ENCODE measurements around the gene SKA1.

Gene SKA1

DNA sequence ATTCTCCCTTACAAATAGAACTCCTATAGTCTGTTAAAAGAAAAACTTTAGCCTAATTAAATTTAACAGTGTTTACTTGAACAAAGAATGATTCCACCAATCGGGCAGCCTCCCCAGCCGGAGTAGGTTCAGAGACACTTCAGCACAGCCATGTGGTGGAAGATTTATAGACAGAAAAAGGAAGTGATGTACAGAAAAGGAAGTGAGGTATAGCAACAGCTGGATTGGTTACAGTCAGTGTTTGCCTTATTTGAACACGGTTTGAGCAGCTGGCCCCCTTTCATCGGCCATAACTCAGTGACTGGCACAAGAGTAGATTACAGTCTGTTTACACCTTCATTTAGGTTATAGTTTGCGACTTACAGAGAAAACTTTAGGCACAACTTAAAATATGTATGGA is 2.1 kb upstream of the SKA1 start:
- H3K4me1 ChIP-seq = peaks cover 0 to 12% (median 7%) of the 10 kb centered on the region in 4 donors
- H3K9me3 ChIP-seq = peaks cover 0 to 14% (median 0%) of the 10 kb centered on the region in 3 donors
- no peaks in the 10 kb centered on the region for H3K27me3 ChIP-seq
- intact Hi-C loops (cut with DNase I; ENCODE audit: low total_unique reads) = loop anchor here (5.0 to 10.0 kb wide), 3 partner anchors 80 to 878 kb away; partner anchors contain the start of genes ACAA2 and RPL17
- no peak overlapping the region for H3K4me3 ChIP-seq
- H3K36me3 ChIP-seq = no peaks in the 10 kb centered on the region
- no peak overlapping the region for H3K27ac ChIP-seq
- DNase-seq = no peak
- TF ChIP-seq, protein P1, sequence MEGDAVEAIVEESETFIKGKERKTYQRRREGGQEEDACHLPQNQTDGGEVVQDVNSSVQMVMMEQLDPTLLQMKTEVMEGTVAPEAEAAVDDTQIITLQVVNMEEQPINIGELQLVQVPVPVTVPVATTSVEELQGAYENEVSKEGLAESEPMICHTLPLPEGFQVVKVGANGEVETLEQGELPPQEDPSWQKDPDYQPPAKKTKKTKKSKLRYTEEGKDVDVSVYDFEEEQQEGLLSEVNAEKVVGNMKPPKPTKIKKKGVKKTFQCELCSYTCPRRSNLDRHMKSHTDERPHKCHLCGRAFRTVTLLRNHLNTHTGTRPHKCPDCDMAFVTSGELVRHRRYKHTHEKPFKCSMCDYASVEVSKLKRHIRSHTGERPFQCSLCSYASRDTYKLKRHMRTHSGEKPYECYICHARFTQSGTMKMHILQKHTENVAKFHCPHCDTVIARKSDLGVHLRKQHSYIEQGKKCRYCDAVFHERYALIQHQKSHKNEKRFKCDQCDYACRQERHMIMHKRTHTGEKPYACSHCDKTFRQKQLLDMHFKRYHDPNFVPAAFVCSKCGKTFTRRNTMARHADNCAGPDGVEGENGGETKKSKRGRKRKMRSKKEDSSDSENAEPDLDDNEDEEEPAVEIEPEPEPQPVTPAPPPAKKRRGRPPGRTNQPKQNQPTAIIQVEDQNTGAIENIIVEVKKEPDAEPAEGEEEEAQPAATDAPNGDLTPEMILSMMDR (IDR thresholded peaks at IDR 0.05) = no peak

DNA sequence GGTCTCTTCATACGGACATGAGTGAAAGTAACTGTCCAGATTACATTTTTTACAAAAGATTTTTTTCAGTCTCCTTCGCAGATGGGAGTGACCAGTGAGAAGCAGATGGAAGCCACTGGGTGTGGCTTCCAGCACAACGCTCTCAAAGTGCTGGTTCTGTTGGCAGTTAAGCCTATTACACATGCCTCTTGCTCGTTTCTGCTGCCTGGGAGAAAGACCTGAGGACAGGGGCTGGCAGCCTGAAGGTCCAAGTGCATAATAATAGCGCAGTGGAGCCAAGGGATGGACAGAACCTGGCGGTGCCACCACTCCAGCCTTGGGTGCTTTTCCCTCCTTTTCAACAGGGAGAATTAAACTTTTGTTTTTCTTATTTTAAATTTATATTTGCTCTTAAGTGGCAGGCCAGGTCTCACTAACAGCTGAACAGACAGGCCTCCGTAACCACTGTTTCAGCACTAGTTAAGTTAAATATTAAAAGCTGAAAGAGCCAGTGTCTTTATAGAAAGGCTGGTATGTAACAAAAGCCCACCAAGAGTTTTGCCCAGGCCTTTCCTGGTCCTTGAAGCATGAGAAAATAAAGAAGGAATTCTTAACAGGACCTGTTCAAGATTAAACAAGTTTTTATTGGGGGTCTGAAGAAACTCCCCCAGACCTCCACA is 1.2 kb upstream of the SKA1 start:
- H3K4me1 ChIP-seq = peaks cover 0 to 12% (median 7%) of the 10 kb centered on the region in 4 donors
- peak overlapping the region in 1 of 2 donors; percentile 45 for H3K4me3 ChIP-seq
- no peak overlapping the region for H3K27ac ChIP-seq
- no peak for DNase-seq
- H3K27me3 ChIP-seq = no peaks in the 10 kb centered on the region
- TF ChIP-seq, protein P1 (IDR thresholded peaks at IDR 0.05) = no peak
- no peaks in the 10 kb centered on the region for H3K36me3 ChIP-seq
- intact Hi-C loops (cut with DNase I; ENCODE audit: low total_unique reads) = loop anchor here (5.0 to 10.0 kb wide), 3 partner anchors 81 to 879 kb away; partner anchors contain the start of genes ACAA2 and RPL17
- H3K9me3 ChIP-seq = peaks cover 0 to 12% (median 0%) of the 10 kb centered on the region in 3 donors

DNA sequence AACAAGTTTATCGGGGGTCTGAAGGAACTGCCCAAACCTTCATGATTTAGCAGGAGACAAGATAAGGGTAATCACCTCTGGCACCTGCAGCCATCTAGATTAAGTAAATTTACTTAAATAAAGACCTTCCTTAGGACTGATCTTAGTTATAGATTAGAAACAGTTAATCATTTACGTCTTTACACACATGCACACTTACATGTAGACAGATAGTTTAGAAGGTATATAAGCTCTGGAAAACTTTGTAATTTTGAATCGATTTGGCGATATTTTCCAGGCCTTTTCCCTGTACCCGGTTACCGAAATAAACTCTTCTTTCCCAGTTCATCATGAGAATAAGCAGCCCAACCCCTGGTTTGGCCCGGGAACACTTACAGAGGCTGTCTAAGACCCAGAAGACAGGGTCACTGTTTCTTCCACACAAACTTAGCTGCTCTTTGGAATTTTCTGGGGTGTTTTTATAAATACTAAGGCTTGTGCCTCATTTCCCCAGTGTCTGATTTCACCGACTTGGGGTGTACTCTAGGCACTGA is 560 bp upstream of the SKA1 start:
- no peak for DNase-seq
- intact Hi-C loops (cut with DNase I; ENCODE audit: low total_unique reads) = loop anchor here (5.0 to 10.0 kb wide), 3 partner anchors 82 to 879 kb away; partner anchors contain the start of genes ACAA2 and RPL17
- no peaks in the 10 kb centered on the region for H3K27me3 ChIP-seq
- peaks cover 0 to 12% (median 7%) of the 10 kb centered on the region in 4 donors for H3K4me1 ChIP-seq
- H3K36me3 ChIP-seq = no peaks in the 10 kb centered on the region
- H3K27ac ChIP-seq = peak overlapping the region; percentile 56 to 77
- peaks cover 0 to 10% (median 0%) of the 10 kb centered on the region in 3 donors for H3K9me3 ChIP-seq
- H3K4me3 ChIP-seq = peak overlapping the region; percentile 45 to 59
- TF ChIP-seq, protein P1 (IDR thresholded peaks at IDR 0.05) = no peak

DNA sequence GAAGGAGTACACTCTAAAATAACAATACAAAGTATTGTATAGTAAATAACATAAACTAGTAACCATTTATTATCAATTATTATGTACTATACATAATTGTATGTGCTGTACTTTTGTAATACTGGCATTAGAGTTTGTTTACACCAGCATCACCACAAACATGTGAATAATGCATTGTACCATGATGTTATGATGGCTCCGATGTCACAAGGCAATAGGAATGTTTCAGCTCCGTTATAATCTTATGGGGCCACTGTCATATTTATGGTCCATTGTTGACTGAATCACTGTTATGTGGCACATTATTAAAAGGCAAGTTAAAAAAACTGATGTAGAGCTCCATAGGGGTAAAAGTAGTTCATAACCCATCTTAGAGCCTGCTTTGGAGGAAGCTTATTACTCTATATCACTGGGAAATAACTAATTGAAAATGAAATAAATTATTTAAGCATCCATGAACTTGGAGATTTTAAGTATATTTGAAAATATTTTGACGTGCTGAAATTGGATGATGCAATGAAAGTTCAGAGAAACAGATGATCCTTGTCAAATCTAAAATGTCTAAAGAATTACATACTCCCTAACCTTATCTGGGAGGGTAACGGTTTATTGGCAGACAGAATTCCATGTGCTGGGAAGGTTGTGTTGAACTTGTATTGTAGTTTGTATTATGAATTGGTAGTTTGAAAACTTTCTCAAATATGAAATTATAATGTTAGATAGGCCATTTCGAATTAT is 2.4 kb downstream of the SKA1 start:
- no peaks in the 10 kb centered on the region for H3K9me3 ChIP-seq
- no peak overlapping the region for H3K4me3 ChIP-seq
- intact Hi-C loops (cut with DNase I; ENCODE audit: low total_unique reads) = loop anchor here (10.0 kb wide), 2 partner anchors 562 to 882 kb away; partner anchors contain the start of genes ACAA2 and RPL17
- H3K4me1 ChIP-seq = peaks cover 0 to 12% (median 7%) of the 10 kb centered on the region in 4 donors
- no peak for DNase-seq
- H3K27me3 ChIP-seq = no peaks in the 10 kb centered on the region
- TF ChIP-seq, protein P1 (IDR thresholded peaks at IDR 0.05) = no peak
- no peak overlapping the region for H3K27ac ChIP-seq
- no peaks in the 10 kb centered on the region for H3K36me3 ChIP-seq

DNA sequence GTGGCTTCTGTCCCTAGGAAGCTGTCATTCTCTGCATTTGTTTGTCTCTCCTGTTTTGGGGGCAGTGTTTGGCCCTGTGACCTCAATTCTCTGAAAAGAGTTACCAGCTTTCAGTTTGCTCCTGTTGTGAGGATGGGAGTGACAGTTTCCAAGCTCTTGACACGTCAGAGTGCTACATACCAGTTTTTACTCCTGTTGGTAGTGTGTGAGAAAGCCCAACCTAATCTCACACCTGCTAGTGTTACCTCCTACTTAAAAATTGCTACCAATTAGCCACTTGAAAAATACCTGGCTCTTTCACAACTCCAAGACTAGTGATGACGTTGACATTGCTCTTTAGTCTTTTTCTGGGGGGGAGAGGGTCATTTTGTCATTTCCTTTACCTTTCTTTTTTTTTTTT is 14.1 kb downstream of the SKA1 start:
- TF ChIP-seq, protein P1 (IDR thresholded peaks at IDR 0.05) = no peak
- Histone ChIP-seq H3K9me3 (no peaks in the 10 kb centered on the region), H3K4me3 (no peak overlapping the region), H3K27ac (no peak overlapping the region), H3K4me1 (no peaks in the 10 kb centered on the region), H3K36me3 (no peaks in the 10 kb centered on the region), H3K27me3 (no peaks in the 10 kb centered on the region)
- intact Hi-C loops (cut with DNase I; ENCODE audit: low total_unique reads) = loop anchor here (10.0 kb wide), 1 partner anchor 64 kb away; no protein-coding TSS in a partner anchor
- no peak for DNase-seq

All from tibial artery (tissue), 4 donors.